ENCODE measurements around the gene NECAB3. TPM values are rescaled to one million over a fixed set of nuclear protein-coding genes. Genes with fewer than 3 reads are reported as not detected.

NECAB3 gene
- polyA plus RNA-seq, 1 of the 3 experiments (the other 2 are of a cell fraction) = 20.1 TPM

DNA sequence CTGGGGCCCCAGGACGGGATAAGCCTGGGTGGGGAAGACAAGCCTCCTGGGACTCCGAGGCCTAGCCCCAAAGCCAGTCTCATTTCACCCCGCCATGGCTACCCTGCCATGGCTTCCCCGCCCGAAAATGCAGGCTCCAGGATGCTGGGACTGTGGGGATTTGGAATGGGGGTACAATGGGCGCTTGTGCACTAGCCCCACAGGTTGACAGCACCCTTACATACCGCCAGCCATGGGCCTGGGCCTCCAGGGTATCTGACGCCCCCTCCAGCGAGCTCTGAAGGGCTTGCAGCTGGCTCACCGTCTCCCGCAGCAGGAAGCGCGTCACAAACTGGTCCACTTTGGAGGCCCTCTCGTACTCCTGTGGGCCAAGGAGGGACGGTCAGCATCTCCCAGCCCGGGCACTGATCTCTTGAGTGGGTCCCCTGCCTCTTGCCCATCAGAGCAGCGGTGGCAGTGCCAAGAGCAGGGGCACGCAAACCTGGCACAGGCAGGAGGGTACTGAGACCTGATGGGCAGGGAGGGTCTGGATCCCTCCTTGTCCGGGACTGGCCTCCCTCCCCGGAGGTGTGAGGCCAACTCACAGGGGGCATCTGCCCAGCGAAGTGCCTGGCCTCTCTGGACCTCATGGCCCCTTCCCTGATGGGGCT is 14.1 kb downstream of the NECAB3 start:
- POLR2A ChIA-PET = no interaction called here
- WGBS (ENCODE audit: low lambda C conversion rate) = no CpG with 5 or more reads among the region's 21 CpGs
- H3K79me2 ChIP-seq (ENCODE audit: insufficient read depth) = no peaks in the 10 kb centered on the region
- peaks cover 0 to 7% of the 10 kb centered on the region in 2 experiments for H3K36me3 ChIP-seq (replicated peaks in 1 of 2; ENCODE audit: control insufficient read depth in 1 of 2, insufficient read depth in 2 of 2, low read length in 1 of 2)
- DNase-seq = no peak
- H2AFZ ChIP-seq (ENCODE audit: low read depth) = no peak overlapping the region
- no peak overlapping the region for H3K27ac ChIP-seq (ENCODE audit: low read depth in 2 of 2, low read length in 1 of 2)
- no peak for TF ChIP-seq GABPA (IDR thresholded peaks at IDR 0.05; ENCODE audit: low read depth)
- TF ChIP-seq CHD2 (IDR thresholded peaks at IDR 0.05; ENCODE audit: low read length, partially characterized antibody) = no peak
- TF ChIP-seq, protein P1, sequence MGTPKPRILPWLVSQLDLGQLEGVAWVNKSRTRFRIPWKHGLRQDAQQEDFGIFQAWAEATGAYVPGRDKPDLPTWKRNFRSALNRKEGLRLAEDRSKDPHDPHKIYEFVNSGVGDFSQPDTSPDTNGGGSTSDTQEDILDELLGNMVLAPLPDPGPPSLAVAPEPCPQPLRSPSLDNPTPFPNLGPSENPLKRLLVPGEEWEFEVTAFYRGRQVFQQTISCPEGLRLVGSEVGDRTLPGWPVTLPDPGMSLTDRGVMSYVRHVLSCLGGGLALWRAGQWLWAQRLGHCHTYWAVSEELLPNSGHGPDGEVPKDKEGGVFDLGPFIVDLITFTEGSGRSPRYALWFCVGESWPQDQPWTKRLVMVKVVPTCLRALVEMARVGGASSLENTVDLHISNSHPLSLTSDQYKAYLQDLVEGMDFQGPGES (IDR thresholded peaks at IDR 0.05; ENCODE audit: low read depth, low read length) = no peak
- TF ChIP-seq RXRA (IDR thresholded peaks at IDR 0.05; ENCODE audit: borderline replicate concordance, low read depth) = no peak
- no peak for TF ChIP-seq JUND (IDR thresholded peaks at IDR 0.05)
- TF ChIP-seq EP300 (IDR thresholded peaks at IDR 0.05; ENCODE audit: borderline replicate concordance in 1 of 2, low read depth in 1 of 2, low read length in 1 of 2) = no peak
- TF ChIP-seq TCF12 (IDR thresholded peaks at IDR 0.05) = no peak
- TF ChIP-seq GATA2 (CRISPR knock-in tag; IDR thresholded peaks at IDR 0.05) = no peak
- no peak for TF ChIP-seq TEAD4 (IDR thresholded peaks at IDR 0.05; ENCODE audit: borderline replicate concordance, insufficient read depth)
- no peak for TF ChIP-seq SMC3 (IDR thresholded peaks at IDR 0.05; ENCODE audit: low read depth, low read length)
- no peak for TF ChIP-seq POLR2AphosphoS5 (IDR thresholded peaks at IDR 0.05; ENCODE audit: low read depth, low read length)
- no peak overlapping the region for H3K4me3 ChIP-seq (ENCODE audit: low read depth in 2 of 2, low read length in 1 of 2)
- CTCF ChIA-PET = interaction anchor here (1.0 kb wide), 1 partner anchor 82 kb away, joined by 4 read pairs; no protein-coding TSS in a partner anchor
- no peaks in the 10 kb centered on the region for H3F3A ChIP-seq (replicated peaks; ENCODE audit: insufficient read depth)
- H3K4me1 ChIP-seq (ENCODE audit: control insufficient read depth in 1 of 2, insufficient read depth in 2 of 2, low read depth in 1 of 2, low read length in 1 of 2) = peaks cover 0 to 19% of the 10 kb centered on the region in 2 experiments; a peak in 1 of 4 replicates
- no peaks in the 10 kb centered on the region for H3K9me2 ChIP-seq
- H3K27me3 ChIP-seq (ENCODE audit: insufficient read depth) = no peaks in the 10 kb centered on the region
- no peaks in the 10 kb centered on the region for H4K20me1 ChIP-seq (ENCODE audit: insufficient read depth)
- no peak overlapping the region for H3K9ac ChIP-seq
- no peak overlapping the region for H3K4me2 ChIP-seq
- no peaks in the 10 kb centered on the region for H3K9me3 ChIP-seq

DNA sequence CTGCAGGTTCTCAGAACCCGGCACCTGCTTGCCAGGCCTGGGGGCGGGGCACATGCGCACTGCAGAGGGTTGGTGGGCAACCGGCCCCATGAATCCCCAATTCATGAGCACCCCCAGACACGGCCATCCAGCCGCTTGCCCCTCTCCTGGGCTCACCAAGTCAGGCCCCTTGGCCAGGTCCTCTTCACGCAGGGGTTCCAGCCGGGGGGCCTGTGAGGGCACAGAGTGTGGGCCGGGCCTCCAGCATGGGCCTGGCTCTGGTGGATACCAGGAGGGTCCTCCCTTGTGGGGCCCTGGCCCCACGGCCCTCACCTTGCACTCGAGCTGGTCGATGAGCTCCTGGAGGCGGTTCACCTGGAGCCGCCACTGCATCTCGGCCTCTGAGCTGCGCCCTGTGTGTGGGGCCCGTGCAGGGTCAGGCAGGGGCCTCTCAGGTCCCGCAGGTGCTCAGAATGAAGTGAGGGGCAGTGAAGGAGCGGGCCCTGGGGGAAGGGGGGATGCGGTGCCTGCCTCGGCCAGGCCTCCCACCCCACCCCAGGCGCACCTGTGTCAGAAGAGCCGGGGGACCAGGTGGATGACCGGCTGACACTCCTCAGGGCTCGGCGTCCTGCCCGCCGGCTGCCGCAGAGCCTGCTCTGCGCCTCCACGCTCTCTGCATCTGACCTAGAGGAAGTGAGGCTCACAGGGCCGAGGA is 14.7 kb downstream of the NECAB3 start:
- Histone ChIP-seq H3K27me3 (ENCODE audit: insufficient read depth) (no peaks in the 10 kb centered on the region), H3K79me2 (ENCODE audit: insufficient read depth) (no peaks in the 10 kb centered on the region), H3K9ac (no peak overlapping the region), H2AFZ (ENCODE audit: low read depth) (no peak overlapping the region), H3K4me3 (ENCODE audit: low read depth in 2 of 2, low read length in 1 of 2) (no peak overlapping the region), H3K9me2 (no peaks in the 10 kb centered on the region), H3K36me3 (replicated peaks in 1 of 2; ENCODE audit: control insufficient read depth in 1 of 2, insufficient read depth in 2 of 2, low read length in 1 of 2) (peaks cover 0 to 7% of the 10 kb centered on the region in 2 experiments), H3K4me2 (no peak overlapping the region), H3K4me1 (ENCODE audit: control insufficient read depth in 1 of 2, insufficient read depth in 2 of 2, low read depth in 1 of 2, low read length in 1 of 2) (peaks cover 0 to 15% of the 10 kb centered on the region in 2 experiments; a peak in 1 of 4 replicates), H4K20me1 (ENCODE audit: insufficient read depth) (no peaks in the 10 kb centered on the region), H3F3A (replicated peaks; ENCODE audit: insufficient read depth) (no peaks in the 10 kb centered on the region), H3K27ac (ENCODE audit: low read depth in 2 of 2, low read length in 1 of 2) (no peak overlapping the region), H3K9me3 (no peaks in the 10 kb centered on the region)
- ChIA-PET POLR2A (no interaction called here), CTCF (interaction anchor here (1.0 to 1.3 kb wide), 2 partner anchors 9 to 202 kb away, joined by 3 read pairs; no protein-coding TSS in a partner anchor)
- DNase-seq = no peak
- TF ChIP-seq, protein P2, sequence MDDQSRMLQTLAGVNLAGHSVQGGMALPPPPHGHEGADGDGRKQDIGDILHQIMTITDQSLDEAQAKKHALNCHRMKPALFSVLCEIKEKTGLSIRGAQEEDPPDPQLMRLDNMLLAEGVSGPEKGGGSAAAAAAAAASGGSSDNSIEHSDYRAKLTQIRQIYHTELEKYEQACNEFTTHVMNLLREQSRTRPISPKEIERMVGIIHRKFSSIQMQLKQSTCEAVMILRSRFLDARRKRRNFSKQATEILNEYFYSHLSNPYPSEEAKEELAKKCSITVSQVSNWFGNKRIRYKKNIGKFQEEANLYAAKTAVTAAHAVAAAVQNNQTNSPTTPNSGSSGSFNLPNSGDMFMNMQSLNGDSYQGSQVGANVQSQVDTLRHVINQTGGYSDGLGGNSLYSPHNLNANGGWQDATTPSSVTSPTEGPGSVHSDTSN (IDR thresholded peaks at IDR 0.05) = no peak
- TF ChIP-seq MXI1 (IDR thresholded peaks at IDR 0.05; ENCODE audit: low read depth, low read length) (no peak), FOSL2 (IDR thresholded peaks at IDR 0.05; ENCODE audit: borderline replicate concordance, low read depth) (no peak)
- TF ChIP-seq, protein P3, sequence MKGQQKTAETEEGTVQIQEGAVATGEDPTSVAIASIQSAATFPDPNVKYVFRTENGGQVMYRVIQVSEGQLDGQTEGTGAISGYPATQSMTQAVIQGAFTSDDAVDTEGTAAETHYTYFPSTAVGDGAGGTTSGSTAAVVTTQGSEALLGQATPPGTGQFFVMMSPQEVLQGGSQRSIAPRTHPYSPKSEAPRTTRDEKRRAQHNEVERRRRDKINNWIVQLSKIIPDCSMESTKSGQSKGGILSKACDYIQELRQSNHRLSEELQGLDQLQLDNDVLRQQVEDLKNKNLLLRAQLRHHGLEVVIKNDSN (IDR thresholded peaks at IDR 0.05; ENCODE audit: borderline replicate concordance, low read depth) = no peak
- WGBS (ENCODE audit: low lambda C conversion rate) = 95% methylated on average over 7 of the region's 32 CpGs
